SK-N-SH treated with all-trans-retinoic acid at 6 μM for 48 hours (cell line): ENCODE data around the gene CD48.

Experiments
- ATAC-seq: fragments of 200-7000 bp; cut with Tn5 transposase; 3 replicates; pipeline ENCODE4 v1.9.1; 2020; ENCODE audit warnings: mild to moderate bottlenecking, moderate library complexity
- CREB5 ChIP-seq: fragments of 250-450 bp; sonication (Bioruptor Pico); IDR thresholded peaks from 2 replicates; pipeline ENCODE4 v1.5.1; 2020; ENCODE audit warnings: low read depth, mild to moderate bottlenecking, moderate library complexity
- CSRNP3 ChIP-seq: fragments of 250-450 bp; sonication (Bioruptor Pico); IDR thresholded peaks from 2 replicates; pipeline ENCODE4 v1.5.1; 2021; ENCODE audit warnings: mild to moderate bottlenecking, moderate library complexity
- GLIS3 ChIP-seq: fragments of 250-450 bp; sonication (Bioruptor Pico); IDR thresholded peaks from 2 replicates; pipeline ENCODE4 v1.5.0; 2020; ENCODE audit warnings: mild to moderate bottlenecking, moderate library complexity
- ISL1 ChIP-seq: fragments of 250-450 bp; sonication (Bioruptor Pico); IDR thresholded peaks from 2 replicates; pipeline ENCODE4 v2.1.2; 2022; ENCODE audit warnings: mild to moderate bottlenecking, moderate library complexity
- OSR1 ChIP-seq: fragments of 250-450 bp; sonication (Bioruptor Pico); IDR thresholded peaks from 2 replicates; pipeline ENCODE4 v1.8.0; 2022; ENCODE audit warnings: moderate library complexity, mild to moderate bottlenecking, inconsistent platforms
- PATZ1 ChIP-seq: fragments of 250-450 bp; sonication (Bioruptor Pico); IDR thresholded peaks from 2 replicates; pipeline ENCODE4 v1.8.0; 2020; ENCODE audit warnings: mild to moderate bottlenecking, moderate library complexity, borderline replicate concordance
- PPARA ChIP-seq: fragments of 250-450 bp; sonication (Bioruptor Pico); IDR thresholded peaks from 2 replicates; pipeline ENCODE4 v1.5.0; 2020; ENCODE audit warnings: mild to moderate bottlenecking, borderline replicate concordance
- RARB ChIP-seq: fragments of 250-450 bp; sonication (Bioruptor Pico); IDR thresholded peaks from 2 replicates; pipeline ENCODE4 v1.8.0; 2021; ENCODE audit warnings: mild to moderate bottlenecking, moderate library complexity
- SNAI2 ChIP-seq: fragments of 250-450 bp; sonication (Bioruptor Pico); IDR thresholded peaks from 2 replicates; pipeline ENCODE4 v1.5.0; 2020; ENCODE audit warnings: mild to moderate bottlenecking, moderate library complexity
- TCF4 ChIP-seq: fragments of 250-450 bp; sonication (Bioruptor Pico); IDR thresholded peaks from 2 replicates; pipeline ENCODE4 v1.8.0; 2021; ENCODE audit warnings: mild to moderate bottlenecking, moderate library complexity, borderline replicate concordance
- TSHZ2 ChIP-seq: fragments of 250-450 bp; sonication (Bioruptor Pico); IDR thresholded peaks from 2 replicates; pipeline ENCODE4 v1.5.0; 2020; ENCODE audit warnings: mild to moderate bottlenecking, moderate library complexity
- ZC3H10 ChIP-seq: fragments of 250-450 bp; sonication (Bioruptor Pico); IDR thresholded peaks from 2 replicates; pipeline ENCODE4 v1.5.1; 2021; ENCODE audit warnings: mild to moderate bottlenecking, moderate library complexity
- ZFP3 ChIP-seq: fragments of 250-450 bp; sonication (Bioruptor Pico); IDR thresholded peaks from 2 replicates; pipeline ENCODE4 v1.5.0; 2020; ENCODE audit warnings: mild to moderate bottlenecking, moderate library complexity
- ZFP30 ChIP-seq: fragments of 450-650 bp; formaldehyde crosslinking; IDR thresholded peaks from 2 replicates; pipeline ENCODE4 v1.5.0; 2022; ENCODE audit warnings: mild to moderate bottlenecking, moderate library complexity
- ZNF565 ChIP-seq: fragments of 450-650 bp; formaldehyde crosslinking; conservative IDR thresholded peaks from 2 replicates; pipeline ENCODE4 v1.5.0; 2020; ENCODE audit warnings: low read depth, mild to moderate bottlenecking, moderate library complexity
- ZNF70 ChIP-seq: fragments of 450-650 bp; formaldehyde crosslinking; IDR thresholded peaks from 2 replicates; pipeline ENCODE4 v1.5.0; 2020; ENCODE audit warnings: mild to moderate bottlenecking, moderate library complexity
- ZNF8 ChIP-seq: fragments of 450-650 bp; formaldehyde crosslinking; IDR thresholded peaks from 2 replicates; pipeline ENCODE4 v1.5.0; 2020; ENCODE audit warnings: mild to moderate bottlenecking, moderate library complexity
- TF ChIP-seq, protein P1 (sequence below): fragments of 250-450 bp; sonication (Bioruptor Pico); IDR thresholded peaks from 2 replicates; pipeline ENCODE4 v1.8.0; 2021; ENCODE audit warnings: low read depth, mild to moderate bottlenecking, moderate library complexity, borderline replicate concordance

CD48 gene

GRCh38 chr1:160640359-160641123 lies 71.1 kb downstream of the CD48 start:
- no peak for TF ChIP-seq GLIS3
- TF ChIP-seq CSRNP3 (CRISPR knock-in tag) = no peak
- no peak for TF ChIP-seq SNAI2 (CRISPR knock-in tag)
- TF ChIP-seq ZC3H10 = no peak
- TF ChIP-seq, protein P1, sequence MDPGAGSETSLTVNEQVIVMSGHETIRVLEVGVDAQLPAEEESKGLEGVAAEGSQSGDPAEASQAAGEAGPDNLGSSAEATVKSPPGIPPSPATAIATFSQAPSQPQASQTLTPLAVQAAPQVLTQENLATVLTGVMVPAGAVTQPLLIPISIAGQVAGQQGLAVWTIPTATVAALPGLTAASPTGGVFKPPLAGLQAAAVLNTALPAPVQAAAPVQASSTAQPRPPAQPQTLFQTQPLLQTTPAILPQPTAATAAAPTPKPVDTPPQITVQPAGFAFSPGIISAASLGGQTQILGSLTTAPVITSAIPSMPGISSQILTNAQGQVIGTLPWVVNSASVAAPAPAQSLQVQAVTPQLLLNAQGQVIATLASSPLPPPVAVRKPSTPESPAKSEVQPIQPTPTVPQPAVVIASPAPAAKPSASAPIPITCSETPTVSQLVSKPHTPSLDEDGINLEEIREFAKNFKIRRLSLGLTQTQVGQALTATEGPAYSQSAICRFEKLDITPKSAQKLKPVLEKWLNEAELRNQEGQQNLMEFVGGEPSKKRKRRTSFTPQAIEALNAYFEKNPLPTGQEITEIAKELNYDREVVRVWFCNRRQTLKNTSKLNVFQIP = no peak
- TF ChIP-seq TSHZ2 (CRISPR knock-in tag) = no peak
- no peak for TF ChIP-seq PATZ1 (CRISPR knock-in tag)
- TF ChIP-seq ZFP3 (CRISPR knock-in tag) = no peak
- TF ChIP-seq TCF4 (CRISPR knock-in tag) = no peak
- no peak for TF ChIP-seq RARB
- no peak for TF ChIP-seq PPARA
- no peak for TF ChIP-seq ZNF8 (CRISPR knock-in tag)
- TF ChIP-seq ISL1 = no peak
- no peak for TF ChIP-seq ZFP30
- no peak for TF ChIP-seq OSR1 (CRISPR knock-in tag)
- TF ChIP-seq ZNF565 (CRISPR knock-in tag) = no peak
- ATAC-seq = no peak

DNA sequence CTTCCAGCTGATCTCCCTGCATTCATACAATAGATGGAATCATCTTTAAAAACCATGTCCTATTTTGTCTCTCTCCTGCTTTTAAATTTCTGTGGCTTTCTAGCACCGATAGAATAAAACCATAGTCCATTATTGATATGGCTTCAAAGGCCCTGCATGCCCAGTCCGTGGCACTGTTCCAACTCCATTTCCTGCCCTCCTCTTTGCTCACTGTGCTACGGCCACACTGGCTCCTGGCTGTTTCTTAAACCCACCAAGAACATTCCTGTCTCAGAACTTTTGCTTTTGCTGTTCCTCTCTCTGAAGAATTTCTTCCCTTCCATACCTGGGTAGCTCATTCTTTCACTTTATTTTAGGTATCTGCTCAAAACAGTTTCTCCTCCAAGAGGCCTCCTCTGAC lies 72.0 kb downstream of the CD48 start:
- no peak for ATAC-seq

DNA sequence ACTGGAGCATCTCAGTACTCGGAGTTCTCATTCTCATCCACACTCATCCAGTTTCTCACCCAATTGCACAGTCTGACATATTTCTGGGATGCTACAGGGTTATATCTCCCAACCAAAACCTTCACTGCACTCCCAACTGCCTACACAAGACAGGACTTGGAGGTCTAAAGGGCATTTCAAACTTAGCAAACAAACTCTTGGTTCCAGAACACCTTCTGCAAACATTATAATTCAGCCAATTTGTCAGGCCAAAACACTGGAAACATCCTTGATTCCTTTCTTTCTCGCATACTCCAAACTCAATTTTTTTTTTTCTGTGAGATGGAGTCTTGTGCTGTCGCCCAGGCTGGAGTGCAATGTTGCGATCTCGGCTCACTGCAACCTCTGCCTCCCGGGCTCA lies 72.7 kb downstream of the CD48 start:
- ATAC-seq = no peak
- TF ChIP-seq ZFP30 (no peak), CREB5 (CRISPR knock-in tag) (no peak), ZC3H10 (no peak), OSR1 (CRISPR knock-in tag) (no peak), ZNF70 (CRISPR knock-in tag) (no peak), PATZ1 (CRISPR knock-in tag) (no peak)

More for the DNA sequence above, 72.0 kb downstream of the CD48 start:
- TF ChIP-seq ISL1 = no peak
- TF ChIP-seq, all 23 proteins: peak for 0
